IPS-NIHi7 (cell line): ENCODE data around the gene LRP3.

Experiments
- DNase-seq: peaks from one replicate; pipeline ENCODE4 v3.0.0; 2012; ENCODE audit warnings: mixed read lengths; ENCODE audit errors: extremely low spot score

LRP3 gene

GRCh38 chr19:33252971-33253370, 58.8 kb downstream of the LRP3 start:
- no peak for DNase-seq

GRCh38 chr19:33254245-33254824, 60.2 kb downstream of the LRP3 start:
- DNase-seq: no peak

DNA sequence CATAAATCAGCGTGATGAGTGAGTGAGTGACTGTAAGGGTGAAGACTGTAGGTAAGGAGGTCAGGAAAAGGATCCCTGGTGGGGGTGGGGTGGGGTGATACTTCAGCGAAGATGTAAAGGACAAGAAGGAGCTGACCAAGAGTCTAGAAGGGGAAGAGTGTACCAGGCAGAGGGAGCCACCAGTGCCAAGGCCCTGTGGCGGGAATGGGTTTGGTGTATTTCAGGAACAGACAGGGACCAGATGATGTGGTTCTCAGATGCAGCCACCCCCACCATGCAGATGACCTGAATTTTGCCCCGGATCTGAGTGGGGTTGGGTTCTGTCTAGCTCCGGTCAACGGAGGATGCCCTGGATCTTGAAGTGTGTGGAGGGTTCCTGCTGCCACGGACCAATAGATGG, 61.7 kb downstream of the LRP3 start:
- DNase-seq: no peak

DNA sequence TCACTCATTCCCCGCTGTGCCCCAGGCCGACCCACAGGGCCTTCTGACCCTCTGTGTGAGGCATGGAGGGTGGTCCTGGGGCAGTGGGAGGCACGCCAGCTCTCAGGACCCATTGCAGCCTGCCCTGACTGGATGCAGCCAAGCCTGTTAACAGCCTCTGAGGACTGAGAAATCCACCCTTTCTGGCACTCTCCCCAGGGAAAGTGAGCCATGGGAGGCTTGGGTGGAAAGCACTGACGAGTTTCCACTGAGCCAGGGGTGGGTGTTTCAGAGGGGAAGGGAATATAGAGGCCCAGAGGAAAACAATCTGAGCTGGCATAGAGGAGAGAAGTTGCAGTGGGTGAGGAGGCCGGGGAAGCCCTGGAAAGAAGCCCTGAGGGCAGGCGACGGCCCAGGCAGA, 62.1 kb downstream of the LRP3 start:
- DNase-seq: no peak

DNA sequence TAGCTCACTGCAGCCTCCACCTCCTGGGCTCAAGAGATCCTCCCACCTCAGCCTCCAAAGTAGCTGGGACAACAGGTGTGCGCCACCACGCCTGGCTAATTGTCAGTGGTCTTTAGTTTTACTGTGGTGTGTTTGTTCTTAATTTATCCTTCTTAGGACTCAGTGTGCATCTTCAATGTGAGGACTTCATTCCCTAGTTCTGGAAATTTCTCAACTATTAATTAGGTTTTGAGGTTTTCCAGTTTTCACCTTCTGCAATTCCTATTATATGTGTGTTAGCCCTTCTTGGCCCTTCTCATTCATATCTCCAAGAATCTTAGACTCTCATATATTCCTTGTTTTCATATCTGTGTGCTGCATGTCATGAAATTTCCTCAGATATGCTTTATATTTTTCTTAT, 63.7 kb downstream of the LRP3 start:
- DNase-seq: no peak
